NCI-H510A (cell line): Measurements from ENCODE around the gene CD93.

Experiments
- DNase-seq: peaks from one replicate; lab custom pipeline; 2025; lab: John Stamatoyannopoulos, UW

The CD93 gene

DNA sequence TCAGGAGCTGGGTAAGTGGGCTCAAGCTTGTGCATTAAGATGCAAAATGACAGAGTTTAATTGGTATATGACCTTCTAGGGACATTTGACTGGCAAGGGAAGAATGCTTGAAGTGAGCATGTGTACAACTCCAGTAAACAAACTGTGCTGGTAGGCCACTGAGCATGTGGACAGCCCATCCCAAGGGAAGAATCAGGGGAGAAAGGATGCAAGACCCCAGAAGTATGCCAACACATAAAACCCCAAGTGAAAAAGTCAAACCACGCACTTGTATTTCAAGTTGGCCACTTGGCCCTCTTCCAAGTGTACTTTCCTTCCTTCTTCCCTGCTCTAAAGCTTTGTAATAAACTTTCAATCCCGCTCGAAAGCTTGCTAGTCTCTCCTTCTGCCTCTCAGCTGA, 26.3 kb downstream of the CD93 start:
- DNase-seq, result no peak

GRCh38 chr20:23059001-23059400, 27.1 kb downstream of the CD93 start:
- DNase-seq, result no peak

DNA sequence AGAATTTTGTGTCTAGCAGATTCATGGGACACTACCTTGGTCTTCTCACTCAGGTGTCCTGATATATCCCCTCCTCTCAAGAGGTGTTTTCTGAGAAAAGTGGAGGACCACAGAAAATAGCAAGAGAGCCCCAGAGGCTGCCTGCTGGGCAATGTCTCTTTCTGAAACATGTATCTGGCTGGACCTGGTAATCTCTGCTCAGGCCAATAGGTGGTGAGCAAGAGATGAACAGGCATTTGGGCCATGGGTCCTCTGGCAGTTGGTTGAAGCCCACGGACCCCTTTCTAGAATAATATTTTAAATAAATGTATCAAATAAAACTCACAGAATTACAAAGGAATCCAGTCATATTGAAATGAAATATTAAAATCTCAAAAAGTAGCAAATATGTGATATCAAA, 27.9 kb downstream of the CD93 start:
- no peak for DNase-seq

GRCh38 chr20:23052904-23053303, 33.2 kb downstream of the CD93 start:
- DNase-seq, result no peak

DNA sequence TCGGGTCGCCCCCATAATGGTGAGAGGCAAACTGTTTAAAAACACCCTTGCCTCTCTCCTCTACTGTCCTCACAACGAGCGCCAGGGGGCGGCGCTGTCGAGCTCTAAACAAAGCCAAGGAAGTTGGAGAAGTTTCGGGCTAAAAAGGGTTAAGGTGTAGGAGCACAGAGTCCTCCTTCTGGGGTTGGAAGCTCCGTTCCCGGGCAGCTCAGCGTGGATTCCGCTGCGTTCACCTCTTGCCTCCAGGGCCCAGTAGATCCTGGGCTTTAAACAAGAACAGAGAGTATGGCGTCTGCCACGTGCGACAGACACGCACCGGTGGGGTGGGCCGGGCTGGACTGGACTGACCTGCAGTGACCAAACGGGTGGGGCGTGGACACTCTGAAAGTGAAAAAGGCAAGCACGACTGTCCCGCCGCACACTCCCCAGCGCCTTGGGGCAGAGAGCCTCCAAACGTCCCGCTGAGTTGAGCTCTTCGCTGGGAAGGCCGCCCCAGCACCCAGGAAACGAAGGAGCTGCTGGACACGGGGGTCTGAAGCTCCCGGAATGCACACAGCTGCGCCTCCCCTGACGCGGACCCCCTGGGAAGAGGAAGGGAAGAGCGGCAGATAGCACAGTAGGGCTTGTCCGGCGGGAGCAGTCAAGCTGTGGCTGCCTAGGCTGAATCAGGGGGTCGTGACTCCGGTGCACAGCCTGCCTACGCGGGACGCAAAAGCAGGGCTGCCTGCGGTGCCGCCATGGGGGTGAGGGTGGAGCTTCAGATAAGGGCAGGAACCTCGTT, 35.1 kb downstream of the CD93 start:
- DNase-seq, result no peak

DNA sequence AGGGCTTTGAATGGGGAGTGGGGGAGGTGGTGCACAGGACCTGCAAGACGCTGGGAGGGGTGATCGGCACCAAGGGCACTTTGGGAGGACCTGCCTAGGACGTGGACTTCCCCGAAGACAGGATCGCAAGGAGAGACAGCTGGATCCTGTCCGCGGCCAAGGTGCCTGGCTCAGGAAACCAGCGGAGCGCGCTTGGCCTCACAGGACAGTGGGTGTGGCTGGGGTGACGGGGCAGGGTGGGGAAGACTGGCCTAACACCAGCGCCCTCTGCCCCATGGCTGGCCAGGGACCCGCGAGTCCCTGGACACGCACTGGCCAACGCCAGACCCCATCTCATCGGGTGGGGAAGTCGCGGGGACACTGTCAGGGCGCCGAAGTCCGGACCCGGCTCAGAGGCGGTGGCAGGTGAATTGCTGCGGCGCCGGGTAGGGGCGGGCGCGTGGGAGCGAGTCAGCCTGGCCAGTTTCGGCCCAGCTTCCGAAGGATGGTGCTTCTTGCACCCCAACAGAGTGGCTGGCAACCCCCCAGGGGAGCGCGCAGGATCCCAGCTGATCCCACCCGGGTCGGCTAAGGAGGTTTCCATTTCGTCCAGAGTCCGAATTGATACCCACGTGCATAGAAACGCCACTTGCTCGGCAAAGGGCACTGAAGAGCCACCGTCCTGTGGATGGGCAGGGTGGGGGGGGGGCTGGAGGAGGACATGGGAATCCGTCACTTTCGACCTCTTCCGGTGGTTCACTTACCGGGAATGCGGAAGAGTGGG, 35.9 kb downstream of the CD93 start:
- DNase-seq, result no peak

DNA sequence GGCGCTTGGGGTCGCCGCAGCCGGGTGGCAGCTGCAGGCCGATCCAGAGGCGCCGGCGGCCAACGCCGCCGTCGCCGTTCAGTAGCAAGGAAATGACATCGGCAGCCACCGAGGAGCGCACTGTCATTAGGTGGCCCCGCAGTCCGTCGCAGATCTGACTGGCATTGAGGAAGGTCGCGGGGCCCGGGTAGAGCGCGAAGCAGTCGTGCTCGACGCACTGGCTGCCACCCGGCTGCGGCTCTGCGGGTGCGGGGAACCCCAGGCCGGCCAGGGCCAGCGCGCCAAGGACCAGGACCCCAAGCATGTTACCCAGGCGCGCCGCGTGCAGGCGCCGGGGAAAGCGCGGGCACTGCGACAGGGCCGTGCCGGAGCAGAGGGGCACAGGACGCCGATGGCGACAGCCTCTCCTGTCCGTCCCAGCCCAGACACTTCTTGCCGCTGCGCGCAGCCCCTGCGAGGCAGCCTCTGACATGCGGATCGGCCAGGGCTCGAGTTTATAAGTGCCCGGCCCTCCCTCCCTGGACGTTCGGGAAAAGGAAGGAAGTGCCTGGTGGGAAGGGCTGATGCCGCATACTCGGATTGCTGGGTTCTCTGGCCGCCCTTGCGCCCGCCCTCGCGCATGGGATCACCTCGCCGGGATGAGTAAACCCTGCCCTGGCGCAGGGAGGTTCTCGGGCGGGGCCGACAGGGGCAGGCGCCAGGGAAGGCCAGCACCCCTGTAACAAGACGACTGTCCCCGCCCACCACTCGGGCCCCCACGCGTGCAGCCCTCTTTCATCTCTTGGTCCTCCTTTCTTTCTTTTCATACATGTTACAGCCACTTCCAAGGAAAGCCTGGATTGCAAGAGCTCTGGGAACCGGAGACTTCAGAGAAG, 36.7 kb downstream of the CD93 start, which contains the start of gene THBD:
Gene THBD (minus strand): TSS at position 472 of the 875 bp plus-strand sequence. CDS start 168 bp downstream, at position 304.
- DNase-seq, result peak; percentile 49

DNA sequence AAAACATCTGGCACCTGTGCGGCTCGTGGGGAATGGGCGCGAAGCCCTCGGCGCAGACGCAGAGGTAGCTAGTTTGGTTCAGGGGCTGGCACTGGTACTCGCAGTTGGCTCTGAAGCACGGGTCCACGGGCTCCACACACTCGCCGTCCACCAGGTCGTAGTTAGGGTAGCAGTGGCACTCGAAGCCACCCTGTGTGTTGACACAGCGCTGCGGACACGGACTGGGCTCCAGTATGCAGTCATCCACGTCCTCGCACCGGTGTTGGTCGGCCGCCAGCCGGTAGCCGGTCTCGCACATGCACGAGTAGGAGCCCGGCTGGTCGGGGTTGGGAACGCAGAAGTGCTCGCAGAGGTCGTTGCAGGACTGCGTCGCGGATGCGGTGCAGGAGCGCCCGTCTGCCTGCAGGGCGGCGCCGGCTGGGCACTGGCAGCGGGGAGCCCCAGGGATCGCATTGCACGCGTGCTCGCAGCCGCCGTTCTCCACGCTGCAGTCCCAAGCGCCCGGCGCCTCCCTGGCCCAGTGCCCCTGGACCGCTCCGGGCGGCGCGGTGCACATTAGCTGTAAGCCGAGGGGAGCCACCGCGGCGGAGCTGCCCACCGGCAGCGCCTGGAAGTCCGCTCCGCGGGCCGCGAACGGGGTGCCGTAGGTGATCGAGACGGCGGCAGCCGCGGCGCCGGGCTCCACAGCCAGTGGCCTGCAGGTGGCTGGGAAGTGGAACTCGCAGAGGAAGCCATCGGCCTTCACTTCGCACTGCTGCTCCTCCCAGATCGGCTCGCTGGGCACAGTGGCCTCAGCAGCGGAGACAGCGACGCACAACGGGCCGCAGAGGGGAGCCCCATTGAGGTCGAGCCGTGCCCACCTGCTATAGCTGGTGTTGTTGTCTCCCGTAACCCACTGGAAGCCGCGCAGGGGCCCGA, 37.6 kb downstream of the CD93 start:
- DNase-seq, result peak; percentile 74

DNA sequence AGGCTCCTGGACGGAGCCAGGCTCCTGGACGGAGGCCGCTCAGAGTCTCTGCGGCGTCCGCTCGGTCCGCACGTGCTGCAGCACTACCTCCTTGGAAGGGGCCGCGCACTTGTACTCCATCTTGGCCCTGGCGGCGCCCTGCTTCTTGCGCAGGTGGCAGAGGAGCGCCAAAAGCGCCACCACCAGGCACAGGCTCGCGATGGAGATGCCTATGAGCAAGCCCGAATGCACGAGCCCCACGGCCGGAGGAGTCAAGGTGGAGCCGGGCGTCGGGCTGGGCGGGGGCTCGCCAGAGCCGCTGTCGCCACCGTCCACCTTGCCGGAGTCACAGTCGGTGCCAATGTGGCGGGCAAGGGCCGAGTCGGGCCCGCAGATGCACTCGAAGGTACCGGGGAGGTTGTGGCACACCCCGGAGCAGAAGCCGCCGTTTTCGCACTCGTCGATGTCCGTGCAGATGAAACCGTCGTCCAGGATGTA, 38.3 kb downstream of the CD93 start:
- DNase-seq, result peak; percentile 36

- no peak for DNase-seq
Measured at GRCh38 chr20:23047001-23047737, 39.0 kb downstream of the CD93 start.

- DNase-seq, result no peak
Measured at GRCh38 chr20:23046431-23046830, 39.7 kb downstream of the CD93 start.

- DNase-seq, result no peak
Measured at GRCh38 chr20:23043376-23043775, 42.7 kb downstream of the CD93 start.

- no peak for DNase-seq
Measured at GRCh38 chr20:23042270-23042669, 43.9 kb downstream of the CD93 start.

DNA sequence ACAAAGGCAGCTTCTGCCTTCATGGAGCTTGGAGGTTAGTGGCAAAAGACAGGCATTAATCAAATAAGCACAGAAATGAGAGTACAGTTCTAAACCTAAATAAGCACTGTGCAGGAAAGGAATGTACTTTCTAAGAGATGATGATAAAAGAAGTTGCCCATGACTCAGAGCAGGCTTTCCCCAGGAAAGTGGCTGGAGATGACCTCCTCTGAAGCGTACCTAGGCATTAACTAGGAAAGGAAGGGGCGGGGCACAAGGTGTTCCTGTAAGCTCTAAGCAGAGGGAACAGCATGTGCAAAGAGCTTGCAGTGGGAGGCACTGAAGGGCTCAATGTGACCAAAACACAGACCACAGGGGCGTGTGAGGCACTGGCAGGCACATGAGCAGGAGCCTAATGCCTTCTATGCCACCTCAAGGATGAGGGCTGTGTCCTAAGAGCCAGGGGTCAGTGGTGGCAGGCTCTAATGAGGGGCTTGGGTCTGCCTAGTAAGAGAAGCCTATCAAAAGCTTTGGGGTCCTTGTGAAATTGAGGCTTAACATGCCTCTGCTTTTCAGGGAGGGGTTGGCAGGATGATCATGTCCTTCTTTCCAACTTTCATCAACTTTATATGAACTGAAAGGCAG, 46.1 kb downstream of the CD93 start:
- no peak for DNase-seq

DNA sequence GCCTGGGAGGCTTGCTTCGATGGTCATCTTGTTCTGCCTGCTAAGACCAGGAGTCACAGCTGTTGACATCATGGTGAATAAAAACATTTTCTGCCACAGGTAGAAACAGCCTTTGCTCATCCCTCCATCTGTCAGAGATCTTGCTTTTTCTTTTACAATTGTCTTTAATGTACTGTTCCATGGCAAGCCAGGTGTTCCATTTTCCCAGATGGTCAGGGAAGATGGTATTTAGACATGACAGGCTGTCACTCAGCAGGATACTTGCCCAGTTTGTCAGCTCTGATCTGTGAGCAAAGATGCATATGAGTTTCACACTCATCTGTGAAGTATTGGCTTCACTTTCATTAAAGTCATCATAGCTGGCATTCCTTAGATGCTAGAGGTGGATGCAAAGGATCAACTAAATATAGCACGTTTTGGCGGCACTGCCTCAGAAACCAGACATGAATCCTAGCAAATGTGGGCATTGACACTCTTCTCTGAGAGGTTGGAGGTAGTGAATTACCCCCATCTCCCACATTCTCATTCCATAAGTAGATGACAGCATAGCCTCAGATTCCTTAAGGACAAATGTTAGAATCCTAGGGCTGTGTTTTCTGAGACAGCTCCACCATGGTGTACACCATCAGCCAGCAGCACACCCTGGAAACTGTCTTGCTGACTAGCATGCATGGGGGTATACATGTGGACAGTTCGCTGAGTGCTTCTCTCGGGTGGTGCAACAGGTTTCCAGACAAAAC, 46.8 kb downstream of the CD93 start:
- no peak for DNase-seq

GRCh38 chr20:23037017-23037481, 49.1 kb downstream of the CD93 start:
- DNase-seq, result no peak

DNA sequence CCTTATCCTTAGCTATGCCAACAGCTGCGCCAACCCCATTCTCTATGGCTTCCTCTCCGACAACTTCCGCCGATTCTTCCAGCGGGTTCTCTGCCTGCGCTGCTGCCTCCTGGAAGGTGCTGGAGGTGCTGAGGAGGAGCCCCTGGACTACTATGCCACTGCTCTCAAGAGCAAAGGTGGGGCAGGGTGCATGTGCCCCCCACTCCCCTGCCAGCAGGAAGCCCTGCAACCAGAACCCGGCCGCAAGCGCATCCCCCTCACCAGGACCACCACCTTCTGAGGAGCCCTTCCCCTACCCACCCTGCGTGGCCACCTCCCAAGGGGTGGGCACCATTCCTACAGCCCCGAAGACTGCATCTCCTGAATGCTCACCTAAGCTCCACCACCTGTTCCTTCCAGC, 49.8 kb downstream of the CD93 start:
- DNase-seq, result no peak

GRCh38 chr20:23035731-23036130, 50.4 kb downstream of the CD93 start:
- no peak for DNase-seq
